Fibroblast of mammary gland (primary cell): ENCODE measurements around the gene OBP2B.
"Not testable (repeated sequence)": the region's sequence is repeated elsewhere in the genome, so short reads cannot be mapped to it uniquely, and the experiment has no call there.

Source experiments
- DNase-seq: peaks from one replicate; pipeline ENCODE4 v3.0.0-alpha.2; 2010; ENCODE audit warnings: low read depth
- H3K4me3 ChIP-seq: 2 replicates; pipeline ENCODE4 v1.5.1; 2011; ENCODE audit warnings: low read depth, mild to moderate bottlenecking, low read length, moderate library complexity; ENCODE audit not compliant: control insufficient read depth
- TF ChIP-seq, protein P1 (sequence below): conservative IDR thresholded peaks from 2 replicates; pipeline ENCODE4 v1.5.1; 2011; ENCODE audit warnings: low read depth, low read length, inconsistent platforms; ENCODE audit not compliant: control insufficient read depth, insufficient read depth

Gene OBP2B

GRCh38 chr9:133210609-133211008, 1.6 kb upstream of the OBP2B start:
- H3K4me3 ChIP-seq: no peak overlapping the region
- no peak for DNase-seq
- TF ChIP-seq, protein P1, sequence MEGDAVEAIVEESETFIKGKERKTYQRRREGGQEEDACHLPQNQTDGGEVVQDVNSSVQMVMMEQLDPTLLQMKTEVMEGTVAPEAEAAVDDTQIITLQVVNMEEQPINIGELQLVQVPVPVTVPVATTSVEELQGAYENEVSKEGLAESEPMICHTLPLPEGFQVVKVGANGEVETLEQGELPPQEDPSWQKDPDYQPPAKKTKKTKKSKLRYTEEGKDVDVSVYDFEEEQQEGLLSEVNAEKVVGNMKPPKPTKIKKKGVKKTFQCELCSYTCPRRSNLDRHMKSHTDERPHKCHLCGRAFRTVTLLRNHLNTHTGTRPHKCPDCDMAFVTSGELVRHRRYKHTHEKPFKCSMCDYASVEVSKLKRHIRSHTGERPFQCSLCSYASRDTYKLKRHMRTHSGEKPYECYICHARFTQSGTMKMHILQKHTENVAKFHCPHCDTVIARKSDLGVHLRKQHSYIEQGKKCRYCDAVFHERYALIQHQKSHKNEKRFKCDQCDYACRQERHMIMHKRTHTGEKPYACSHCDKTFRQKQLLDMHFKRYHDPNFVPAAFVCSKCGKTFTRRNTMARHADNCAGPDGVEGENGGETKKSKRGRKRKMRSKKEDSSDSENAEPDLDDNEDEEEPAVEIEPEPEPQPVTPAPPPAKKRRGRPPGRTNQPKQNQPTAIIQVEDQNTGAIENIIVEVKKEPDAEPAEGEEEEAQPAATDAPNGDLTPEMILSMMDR: no peak

DNA sequence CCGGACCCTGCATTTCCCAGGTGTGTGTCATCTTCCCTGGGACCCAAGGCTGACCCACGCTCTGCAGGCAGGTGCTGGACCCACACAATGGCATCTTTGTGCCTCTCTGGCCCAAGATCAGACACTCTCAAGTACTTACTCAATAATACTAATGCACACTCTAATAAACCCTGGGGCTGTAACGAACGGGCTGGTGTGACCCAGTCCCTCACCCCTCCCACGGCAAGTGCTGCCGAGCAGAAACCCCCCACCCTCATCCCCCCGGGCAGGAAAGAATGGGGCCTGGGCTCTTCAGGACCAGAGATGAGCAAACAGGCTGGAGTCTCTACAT, 1.1 kb upstream of the OBP2B start:
- TF ChIP-seq, protein P1: no peak
- DNase-seq: no peak
- no peak overlapping the region for H3K4me3 ChIP-seq

DNA sequence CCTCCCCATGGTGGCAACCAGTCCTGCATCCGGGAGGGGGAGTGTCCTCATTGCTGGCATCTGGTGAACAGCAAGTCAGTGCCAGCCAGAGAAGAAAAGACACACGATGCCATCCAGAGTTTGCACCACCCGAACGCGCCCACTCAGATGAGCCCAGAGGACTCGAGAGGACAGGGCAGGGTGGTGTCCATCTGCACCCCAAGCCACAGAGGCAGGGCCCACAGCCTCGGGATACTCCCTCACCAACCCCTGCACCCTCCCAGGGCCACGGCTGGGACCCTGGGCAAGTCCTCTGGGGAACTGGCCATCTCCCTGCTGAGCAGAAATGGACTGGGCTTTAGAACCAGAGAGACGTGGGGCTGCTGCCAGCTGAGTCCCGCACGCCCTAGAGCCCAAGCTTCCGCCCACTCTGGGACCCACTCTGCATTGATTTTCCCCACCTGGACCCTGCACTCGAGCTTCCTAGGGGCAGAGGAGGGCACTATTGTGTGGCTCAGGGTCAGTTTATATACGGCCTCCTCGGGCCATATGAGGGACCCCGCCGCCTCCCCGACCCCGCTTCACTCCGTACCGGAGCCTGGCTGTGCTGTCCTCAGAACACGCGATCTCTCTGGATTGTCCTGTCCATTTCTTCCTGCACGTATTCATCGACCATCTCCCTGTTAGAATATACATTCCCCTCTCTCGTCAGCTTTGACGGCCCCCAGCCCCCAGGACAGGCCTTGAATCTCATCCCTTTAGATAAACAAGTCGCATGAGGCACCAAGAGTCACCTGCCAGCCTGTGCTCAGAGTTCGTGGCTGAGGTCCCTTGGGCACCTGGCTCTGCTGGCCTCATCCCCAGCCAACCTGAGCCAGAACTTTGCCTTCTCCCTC, 514 bp upstream of the OBP2B start:
- not testable (repeated sequence) for H3K4me3 ChIP-seq, DNase-seq

DNA sequence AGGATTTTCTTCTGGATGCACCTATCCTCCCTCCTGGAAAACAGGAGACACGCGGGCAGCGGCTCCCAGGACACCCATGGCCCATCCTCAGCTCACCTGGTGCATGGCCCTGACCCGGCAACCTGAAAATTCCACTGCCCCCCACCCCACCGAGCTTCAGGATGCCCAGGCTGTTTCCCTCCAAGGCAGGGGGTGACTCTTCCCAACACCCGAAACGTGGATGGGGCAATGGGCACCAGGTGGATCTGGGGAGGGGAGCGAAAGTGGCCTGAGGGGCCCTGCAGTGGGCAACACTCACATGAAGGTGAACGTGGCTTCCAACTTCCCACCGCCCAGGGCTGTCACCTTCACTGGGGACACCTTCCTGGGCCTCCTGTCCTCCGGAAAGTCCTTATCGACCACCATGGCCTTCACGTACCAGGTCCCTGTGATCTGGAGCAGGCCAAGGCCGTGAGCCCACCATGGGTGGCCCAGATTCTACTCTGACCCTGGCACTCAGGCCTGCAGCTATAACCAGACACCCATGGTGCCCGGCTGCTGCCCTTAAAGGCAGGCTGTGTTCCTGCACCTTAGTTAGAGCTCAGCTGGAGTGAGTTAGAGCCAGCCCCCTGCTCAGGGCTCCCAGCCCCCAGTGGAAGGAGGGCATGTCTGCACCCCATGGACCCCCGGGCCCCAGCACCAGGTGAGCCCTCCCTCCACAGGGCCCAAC, 725 bp downstream of the OBP2B start:
- not testable (repeated sequence) for H3K4me3 ChIP-seq

GRCh38 chr9:133207540-133208170, 1.4 kb downstream of the OBP2B start:
- DNase-seq: no peak
- H3K4me3 ChIP-seq: no peak overlapping the region
- TF ChIP-seq, protein P1: no peak

More for the DNA sequence above, 725 bp downstream of the OBP2B start:
- not testable (repeated sequence) for DNase-seq

- TF ChIP-seq, protein P1: no peak
- no peak for DNase-seq
- H3K4me3 ChIP-seq: no peak overlapping the region
These were observed 2.0 kb downstream of the OBP2B start for GRCh38 chr9:133207021-133207531.

- DNase-seq: no peak
- no peak overlapping the region for H3K4me3 ChIP-seq
- TF ChIP-seq, protein P1: no peak
These were observed 2.8 kb downstream of the OBP2B start for GRCh38 chr9:133205996-133206931.

GRCh38 chr9:133205481-133205887, 3.6 kb downstream of the OBP2B start:
- not testable (repeated sequence) for DNase-seq, H3K4me3 ChIP-seq
